ENCODE measurements around the gene ZNF394.

The ZNF394 gene

DNA sequence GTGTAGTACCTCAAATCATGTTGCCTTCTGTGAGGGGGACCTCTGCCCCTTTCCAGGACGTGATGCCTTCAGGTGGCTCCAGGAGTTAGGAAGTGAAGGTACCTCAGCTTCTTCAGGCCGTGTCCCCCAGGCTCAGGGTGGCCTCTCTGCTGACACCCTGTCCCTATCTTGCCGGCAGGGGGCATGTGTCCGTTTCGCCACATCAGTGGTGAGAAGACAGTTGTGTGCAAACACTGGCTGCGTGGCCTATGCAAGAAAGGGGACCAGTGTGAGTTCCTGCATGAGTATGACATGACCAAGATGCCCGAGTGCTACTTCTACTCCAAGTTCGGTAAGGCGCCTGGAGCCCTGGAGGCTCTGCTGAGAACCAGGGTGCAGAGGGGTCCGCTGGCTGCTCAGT is 52.1 kb downstream of the ZNF394 start:
- no peak for DNase-seq

DNA sequence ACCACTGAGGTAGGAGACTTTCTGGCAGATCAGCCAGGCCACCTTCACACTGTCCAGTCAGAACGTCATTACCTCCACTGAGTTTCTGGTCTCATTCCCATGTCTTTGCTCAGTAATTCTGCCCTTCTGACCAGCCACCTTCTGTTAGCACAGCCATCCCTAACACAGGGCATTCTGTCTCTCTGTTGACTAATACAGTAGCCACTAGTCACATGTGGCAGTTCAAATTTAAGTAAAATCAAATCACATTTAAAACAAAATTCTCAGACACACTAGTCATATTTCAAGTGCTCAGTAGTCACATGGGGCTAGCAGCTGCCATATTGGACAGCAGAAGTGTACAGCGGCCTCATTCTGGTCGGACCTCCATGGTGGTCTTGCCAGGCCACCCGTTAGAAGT is 54.0 kb downstream of the ZNF394 start:
- no peak for DNase-seq

Data from NCI-H1436 (cell line).